ENCODE measurements around the gene LRRC28.

The LRRC28 gene

GRCh38 chr15:99425657-99426301, 174.5 kb downstream of the LRRC28 start:
- no peak for TF ChIP-seq CTCF (IDR thresholded peaks at IDR 0.05; ENCODE audit: low read depth, low read length)
- in situ Hi-C loops (cut with HindIII; ENCODE audit: low sequenced_read_pairs) = no loop called here
- DNase-seq (ENCODE audit: low read depth, low spot score) = no peak
- H3K4me3 ChIP-seq (ENCODE audit: low read depth, low read length) = no peak overlapping the region

GRCh38 chr15:99426431-99427105, 175.3 kb downstream of the LRRC28 start:
- H3K4me3 ChIP-seq (ENCODE audit: low read depth, low read length) = no peak overlapping the region
- TF ChIP-seq CTCF (IDR thresholded peaks at IDR 0.05; ENCODE audit: low read depth, low read length) = no peak
- no peak for DNase-seq (ENCODE audit: low read depth, low spot score)
- in situ Hi-C loops (cut with HindIII; ENCODE audit: low sequenced_read_pairs) = no loop called here

- no peak for DNase-seq (ENCODE audit: low read depth, low spot score)
- in situ Hi-C loops (cut with HindIII; ENCODE audit: low sequenced_read_pairs) = no loop called here
- no peak for TF ChIP-seq CTCF (IDR thresholded peaks at IDR 0.05; ENCODE audit: low read depth, low read length)
- no peak overlapping the region for H3K4me3 ChIP-seq (ENCODE audit: low read depth, low read length)
Measured at GRCh38 chr15:99427210-99427609, 175.9 kb downstream of the LRRC28 start.

GRCh38 chr15:99427668-99428361, 176.5 kb downstream of the LRRC28 start:
- no peak for DNase-seq (ENCODE audit: low read depth, low spot score)
- in situ Hi-C loops (cut with HindIII; ENCODE audit: low sequenced_read_pairs) = no loop called here
- no peak for TF ChIP-seq CTCF (IDR thresholded peaks at IDR 0.05; ENCODE audit: low read depth, low read length)
- no peak overlapping the region for H3K4me3 ChIP-seq (ENCODE audit: low read depth, low read length)

GRCh38 chr15:99429681-99430081, 178.4 kb downstream of the LRRC28 start:
- in situ Hi-C loops (cut with HindIII; ENCODE audit: low sequenced_read_pairs) = no loop called here
- no peak overlapping the region for H3K4me3 ChIP-seq (ENCODE audit: low read depth, low read length)
- TF ChIP-seq CTCF (IDR thresholded peaks at IDR 0.05; ENCODE audit: low read depth, low read length) = no peak
- DNase-seq (ENCODE audit: low read depth, low spot score) = no peak

GRCh38 chr15:99430881-99431401, 179.7 kb downstream of the LRRC28 start:
- no peak for TF ChIP-seq CTCF (IDR thresholded peaks at IDR 0.05; ENCODE audit: low read depth, low read length)
- in situ Hi-C loops (cut with HindIII; ENCODE audit: low sequenced_read_pairs) = no loop called here
- no peak for DNase-seq (ENCODE audit: low read depth, low spot score)
- H3K4me3 ChIP-seq (ENCODE audit: low read depth, low read length) = no peak overlapping the region
